Ovary (tissue), 3 donors: ENCODE measurements around the gene MRPL21.

Experiments
- POLR2A ChIP-seq: fragments of 450-650 bp; IDR thresholded peaks from one replicate; pipeline ENCODE4 v1.6.1; 2017; ENCODE audit warnings: antibody characterized with exemption, mild to moderate bottlenecking, moderate library complexity
- TF ChIP-seq, protein P1 (sequence below), 3 donors: fragments of 450-650 bp in 2 of 3; fragments of 200-600 bp in 1 of 3; IDR thresholded peaks; one replicate each; pipeline versions ENCODE4 v1.5.1 to v1.8.0; 2016 to 2022; ENCODE audit warnings: antibody characterized with exemption in 3 of 3, mild to moderate bottlenecking in 1 of 3
- donor health status: DM: no; HTN: no; CAD: no.

- TF ChIP-seq, protein P1, sequence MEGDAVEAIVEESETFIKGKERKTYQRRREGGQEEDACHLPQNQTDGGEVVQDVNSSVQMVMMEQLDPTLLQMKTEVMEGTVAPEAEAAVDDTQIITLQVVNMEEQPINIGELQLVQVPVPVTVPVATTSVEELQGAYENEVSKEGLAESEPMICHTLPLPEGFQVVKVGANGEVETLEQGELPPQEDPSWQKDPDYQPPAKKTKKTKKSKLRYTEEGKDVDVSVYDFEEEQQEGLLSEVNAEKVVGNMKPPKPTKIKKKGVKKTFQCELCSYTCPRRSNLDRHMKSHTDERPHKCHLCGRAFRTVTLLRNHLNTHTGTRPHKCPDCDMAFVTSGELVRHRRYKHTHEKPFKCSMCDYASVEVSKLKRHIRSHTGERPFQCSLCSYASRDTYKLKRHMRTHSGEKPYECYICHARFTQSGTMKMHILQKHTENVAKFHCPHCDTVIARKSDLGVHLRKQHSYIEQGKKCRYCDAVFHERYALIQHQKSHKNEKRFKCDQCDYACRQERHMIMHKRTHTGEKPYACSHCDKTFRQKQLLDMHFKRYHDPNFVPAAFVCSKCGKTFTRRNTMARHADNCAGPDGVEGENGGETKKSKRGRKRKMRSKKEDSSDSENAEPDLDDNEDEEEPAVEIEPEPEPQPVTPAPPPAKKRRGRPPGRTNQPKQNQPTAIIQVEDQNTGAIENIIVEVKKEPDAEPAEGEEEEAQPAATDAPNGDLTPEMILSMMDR (IDR thresholded peaks at IDR 0.05) = no peak
- no peak for TF ChIP-seq POLR2A
These were observed 59.3 kb downstream of the MRPL21 start for GRCh38 chr11:68844376-68844775.
